8988T (cell line): ENCODE measurements around the gene EFNB2.
A peak's percentile ranks its signal among the peaks of the same experiment; 100 is the strongest.

ENCODE experiments used
- DNase-seq: peaks from one replicate; pipeline ENCODE4 v3.0.0; 2011

Gene EFNB2, protein sequence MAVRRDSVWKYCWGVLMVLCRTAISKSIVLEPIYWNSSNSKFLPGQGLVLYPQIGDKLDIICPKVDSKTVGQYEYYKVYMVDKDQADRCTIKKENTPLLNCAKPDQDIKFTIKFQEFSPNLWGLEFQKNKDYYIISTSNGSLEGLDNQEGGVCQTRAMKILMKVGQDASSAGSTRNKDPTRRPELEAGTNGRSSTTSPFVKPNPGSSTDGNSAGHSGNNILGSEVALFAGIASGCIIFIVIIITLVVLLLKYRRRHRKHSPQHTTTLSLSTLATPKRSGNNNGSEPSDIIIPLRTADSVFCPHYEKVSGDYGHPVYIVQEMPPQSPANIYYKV

DNA sequence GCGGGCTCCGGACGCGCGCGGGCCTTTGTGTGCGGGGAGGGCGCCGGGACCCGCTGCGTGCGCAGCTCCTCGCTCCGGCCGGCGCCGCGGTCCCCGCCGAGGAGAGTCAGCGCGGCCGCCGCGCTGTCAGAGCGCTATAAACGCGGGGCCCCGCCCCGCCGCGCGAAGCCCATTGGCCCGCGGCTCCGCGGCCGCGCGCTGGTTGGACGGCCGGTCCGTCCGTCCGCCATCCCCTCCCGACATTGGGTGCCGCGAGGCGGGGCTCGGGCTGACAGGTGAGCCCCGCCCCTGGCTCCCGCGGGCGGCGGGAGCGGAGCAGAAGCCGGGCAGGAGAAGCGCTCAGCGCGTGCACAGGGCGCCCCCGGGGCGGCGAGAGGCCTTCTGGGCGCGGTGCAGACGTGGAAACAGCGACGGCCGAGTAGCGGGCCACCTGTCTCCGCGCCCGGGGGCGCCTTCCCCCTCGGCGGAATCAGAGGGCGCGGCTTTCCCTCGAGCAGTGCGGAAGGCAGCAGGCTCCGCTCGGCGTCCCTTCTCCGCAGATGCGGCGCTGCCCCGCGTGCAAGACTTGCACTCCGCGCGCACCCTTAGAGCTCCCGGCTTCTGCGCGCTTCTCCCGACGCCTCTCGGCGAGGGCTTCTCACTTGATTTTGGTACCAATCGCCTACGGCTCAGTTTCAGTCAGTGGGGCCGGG, at the start of gene EFNB2:
EFNB2 (minus strand) TSS at position 111 of the 692 bp plus-strand sequence. CDS start 698 bp downstream, outside the sequence.
- DNase-seq, result peak; percentile 95

- no peak for DNase-seq
Observed at GRCh38 chr13:106581225-106581624, 45.8 kb upstream of the EFNB2 start.

- DNase-seq, result no peak
Observed at GRCh38 chr13:106575896-106576295, 40.4 kb upstream of the EFNB2 start.

- no peak for DNase-seq
Observed at GRCh38 chr13:106573868-106574267, 38.4 kb upstream of the EFNB2 start.

- no peak for DNase-seq
Observed at GRCh38 chr13:106573284-106573846, 37.9 kb upstream of the EFNB2 start.

- no peak for DNase-seq
Observed at GRCh38 chr13:106570299-106570852, 34.9 kb upstream of the EFNB2 start.

DNA sequence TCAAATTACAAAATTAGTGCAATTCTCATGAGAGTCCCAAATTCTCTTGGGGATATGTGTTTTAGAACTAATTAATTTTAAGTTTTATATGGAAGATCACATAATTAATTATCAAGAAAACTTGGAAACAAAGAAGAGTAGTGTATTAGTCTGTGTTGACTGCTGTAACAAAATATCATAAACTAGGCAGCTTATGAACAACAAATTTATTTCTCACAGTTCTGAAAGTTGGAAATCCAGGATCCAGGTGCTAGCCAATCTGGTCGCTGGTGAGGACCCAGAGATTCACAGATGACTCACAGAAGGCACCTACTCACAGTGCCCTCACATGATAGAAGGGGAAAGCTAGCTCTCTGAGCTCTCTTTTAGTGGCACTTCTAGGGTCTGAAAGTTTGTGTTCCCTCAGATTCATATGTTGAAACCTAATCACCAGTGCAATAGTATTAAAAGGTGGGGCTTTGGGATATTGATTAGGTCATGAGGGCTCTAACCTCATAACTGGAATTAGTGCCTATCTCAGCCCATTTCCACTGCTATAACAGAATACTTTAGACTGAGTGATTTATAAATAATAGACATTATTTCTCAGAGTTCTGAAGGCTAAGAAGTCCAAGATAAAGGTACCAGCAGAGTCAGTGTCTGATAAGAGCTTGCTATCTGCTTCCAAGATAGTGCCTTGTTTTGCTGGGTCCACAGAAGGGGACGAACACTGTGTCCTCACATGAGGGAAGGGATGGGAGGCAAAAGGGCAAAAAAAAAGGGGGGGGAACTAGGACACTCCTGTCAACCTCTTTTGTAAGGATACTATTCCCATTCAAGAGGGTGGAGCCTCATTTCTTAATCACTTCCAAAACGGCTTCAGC, 34.0 kb upstream of the EFNB2 start:
- DNase-seq, result no peak

DNA sequence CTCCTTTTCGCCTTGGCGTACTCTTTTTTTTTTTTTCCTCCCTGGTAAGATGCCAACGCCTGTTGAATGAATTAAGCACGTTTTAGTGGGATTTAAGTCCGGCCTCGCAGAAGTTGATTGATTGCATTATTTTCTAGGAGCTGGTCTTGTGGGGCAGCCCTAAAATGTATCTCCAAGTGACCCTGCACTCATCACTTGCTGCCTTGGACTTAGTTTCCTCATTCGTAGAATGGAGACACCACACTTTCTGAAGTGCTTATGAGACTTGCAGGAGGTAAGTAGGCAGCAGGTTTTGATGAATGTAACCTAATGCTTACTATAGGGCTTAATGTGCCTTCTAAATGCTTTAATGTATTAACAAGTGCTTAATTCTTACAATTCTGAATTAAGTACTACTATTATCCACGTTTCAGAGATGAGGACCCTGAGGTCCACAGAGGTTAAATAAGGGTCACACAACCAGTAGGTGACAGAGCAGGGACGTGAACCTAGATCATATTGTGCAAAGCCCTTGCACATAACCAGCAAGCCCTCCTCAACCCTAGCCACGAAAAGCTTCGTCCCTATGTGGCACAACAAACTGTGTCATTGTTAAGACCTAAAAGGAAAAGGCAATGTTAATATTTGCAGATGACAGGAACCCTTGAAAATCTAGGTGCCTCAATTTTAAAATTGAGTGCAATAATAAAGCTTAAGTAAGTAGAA, 33.0 kb upstream of the EFNB2 start:
- no peak for DNase-seq

- DNase-seq, result peak; percentile 75
Observed at GRCh38 chr13:106567474-106568298, 32.2 kb upstream of the EFNB2 start, which contains the start of gene ARGLU1. TSS of gene ARGLU1 (minus strand) at chr13:106568137. CDS start at chr13:106567919, 218 bp downstream.

GRCh38 chr13:106566641-106567473, 31.4 kb upstream of the EFNB2 start:
- DNase-seq, result peak; percentile 29

DNA sequence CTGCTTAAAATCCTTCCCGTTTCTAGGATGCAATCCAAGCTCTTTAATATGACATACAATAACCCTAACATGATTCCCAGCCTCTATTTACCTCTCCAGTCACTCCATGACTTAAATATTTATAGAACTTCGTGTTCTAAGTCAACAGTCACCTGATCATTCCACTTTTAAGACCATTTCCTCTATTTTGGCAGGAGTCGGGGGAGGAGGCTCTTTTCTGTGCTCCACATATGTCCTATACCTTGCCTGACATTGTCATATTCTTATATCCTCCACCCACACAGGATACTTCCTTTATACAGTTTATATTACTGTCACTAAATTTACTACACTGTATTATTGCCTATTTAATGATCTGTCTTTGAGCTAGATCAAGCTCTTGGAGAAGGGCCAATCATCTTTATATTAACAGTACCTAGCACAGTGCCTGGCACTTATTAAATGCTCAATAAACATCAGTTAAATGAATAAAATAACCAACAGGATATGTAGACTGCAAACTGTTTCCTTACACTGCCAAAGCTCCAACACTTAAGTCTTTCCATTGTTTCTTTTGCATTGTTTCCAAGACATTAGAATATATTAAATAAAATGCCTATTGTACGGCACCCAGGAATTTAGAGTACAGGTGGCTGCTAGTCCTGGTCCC, 29.8 kb upstream of the EFNB2 start:
- no peak for DNase-seq

- no peak for DNase-seq
Observed at GRCh38 chr13:106562301-106562700, 26.8 kb upstream of the EFNB2 start.

GRCh38 chr13:106561551-106562170, 26.2 kb upstream of the EFNB2 start:
- DNase-seq, result no peak

DNA sequence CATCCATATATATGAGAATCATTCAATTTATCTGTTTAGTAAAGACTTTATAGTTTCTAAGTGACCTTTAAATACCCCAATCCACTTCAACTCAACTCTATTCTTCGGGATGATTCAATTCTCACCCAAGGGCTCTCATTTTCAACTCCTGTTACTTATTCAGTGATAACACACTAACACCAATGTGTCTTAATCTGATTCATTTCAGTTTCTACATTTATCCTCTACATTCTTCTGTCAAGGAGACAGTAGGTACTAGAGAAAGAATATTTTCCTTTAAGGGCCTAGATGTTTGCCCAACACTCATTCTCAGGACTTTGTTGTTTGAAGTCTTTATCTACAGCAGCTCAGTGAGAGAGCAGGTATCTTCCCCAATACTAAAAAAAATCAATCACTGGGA, 25.4 kb upstream of the EFNB2 start:
- DNase-seq, result no peak

DNA sequence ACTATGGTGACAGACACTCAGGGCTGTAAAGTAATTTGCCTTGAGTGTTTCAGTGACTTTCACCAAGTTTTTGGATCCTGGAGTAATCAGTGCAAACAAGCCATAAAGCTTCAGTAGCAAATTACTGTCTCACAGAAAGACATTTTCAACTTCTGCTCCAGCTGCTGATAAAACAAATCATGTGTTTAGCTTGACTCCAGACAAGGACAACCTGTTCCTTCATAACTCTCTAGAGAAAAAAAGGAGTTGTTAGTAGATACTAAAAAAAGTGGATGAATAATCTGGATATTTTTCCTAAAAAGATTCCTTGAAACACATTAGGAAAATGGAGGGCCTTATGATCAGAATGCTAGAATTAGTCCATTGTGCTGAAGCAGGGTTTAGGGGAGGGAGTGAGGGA, 23.1 kb upstream of the EFNB2 start:
- DNase-seq, result no peak

DNA sequence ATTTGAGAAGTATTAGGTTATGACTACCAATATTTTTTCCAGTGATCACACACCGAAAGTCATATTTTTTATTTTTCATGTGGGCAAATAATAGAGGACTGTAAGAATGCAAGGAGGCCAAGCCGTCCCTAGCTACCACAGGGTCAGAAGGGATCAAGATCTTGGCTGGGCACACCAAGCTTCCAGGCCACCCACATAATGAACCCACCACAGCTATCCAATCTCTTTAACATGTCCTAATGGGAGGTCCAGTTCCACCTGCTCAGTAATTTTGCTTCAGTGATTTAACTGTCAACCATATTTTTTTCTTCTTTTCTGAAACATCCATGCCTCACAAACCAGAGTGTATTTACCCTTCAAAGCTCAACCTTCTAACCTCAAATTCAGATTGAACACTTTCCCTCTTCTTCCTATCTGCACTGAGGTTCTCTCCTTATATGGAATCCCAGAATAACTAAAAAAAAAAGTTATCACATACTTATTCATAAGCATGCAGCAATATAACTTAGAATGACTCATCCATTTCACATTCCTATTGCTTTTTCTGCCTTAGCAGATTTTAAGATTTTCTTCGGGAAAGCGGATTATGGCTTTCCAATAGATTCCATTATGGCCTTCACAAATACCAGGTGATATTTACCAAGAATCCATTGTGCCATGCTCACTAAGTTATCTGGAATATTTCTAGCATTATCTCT, 20.3 kb upstream of the EFNB2 start:
- DNase-seq, result no peak

GRCh38 chr13:106551751-106552150, 16.3 kb upstream of the EFNB2 start:
- no peak for DNase-seq

DNA sequence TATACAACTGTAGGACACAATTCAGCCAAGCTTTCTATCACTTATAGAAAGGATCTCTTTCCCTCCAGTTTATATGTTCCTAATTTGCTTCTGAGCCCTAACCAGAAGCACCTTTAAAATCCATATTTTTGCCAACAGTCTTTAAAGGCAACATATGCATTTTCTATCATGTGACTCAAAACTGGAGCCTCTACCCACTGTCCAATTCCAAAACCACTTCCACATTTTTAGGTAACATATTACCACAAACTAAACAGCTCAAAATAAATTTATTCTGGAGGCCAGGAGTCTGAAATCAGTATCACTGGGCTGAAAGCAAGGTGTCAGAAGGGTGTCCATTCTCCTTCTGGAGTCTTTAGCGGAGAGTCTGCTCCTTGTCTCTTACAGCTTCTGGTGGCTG, 15.9 kb upstream of the EFNB2 start:
- no peak for DNase-seq
